Keratinocyte (primary cell): ENCODE measurements around the gene PRKD2.

Experiments used
- CTCF ChIP-seq, 3 experiments: IDR thresholded peaks in 1 of 3; conservative IDR thresholded peaks in 1 of 3; optimal IDR thresholded peaks in 1 of 3; 2 replicates in 2 of 3; 3 replicates in 1 of 3; pipeline versions ENCODE3 to v1.5.1; 2011; ENCODE audit warnings: low read length in 3 of 3, mild to moderate bottlenecking in 3 of 3, moderate library complexity in 2 of 3, control low read depth in 1 of 3, inconsistent platforms in 1 of 3; ENCODE audit not compliant: insufficient read depth in 2 of 3; ENCODE audit errors: extremely low read depth in 1 of 3
- EZH2 ChIP-seq: IDR thresholded peaks from one replicate; pipeline ENCODE4 v1.6.1; 2012; ENCODE audit warnings: inconsistent platforms, mild to moderate bottlenecking, low read length, moderate library complexity

GRCh38 chr19:46710687-46711086, 6.2 kb downstream of the PRKD2 start:
- TF ChIP-seq EZH2 = no peak
- TF ChIP-seq CTCF (optimal IDR thresholded peaks at IDR 0.05 in 1 of 3, IDR thresholded peaks at IDR 0.05 in 1 of 3, conservative IDR thresholded peaks at IDR 0.05 in 1 of 3; ENCODE audit: extremely low read depth in 1 of 3, insufficient read depth in 2 of 3, low read length in 3 of 3) = no peak
